ENCODE data around the gene CUL5. TPM values are rescaled to one million over a fixed set of nuclear protein-coding genes. Genes with fewer than 3 reads are reported as not detected.

Gene CUL5
- polyA plus RNA-seq, 1 of the 3 experiments (the other 2 are of a cell fraction), result 8.0 TPM

DNA sequence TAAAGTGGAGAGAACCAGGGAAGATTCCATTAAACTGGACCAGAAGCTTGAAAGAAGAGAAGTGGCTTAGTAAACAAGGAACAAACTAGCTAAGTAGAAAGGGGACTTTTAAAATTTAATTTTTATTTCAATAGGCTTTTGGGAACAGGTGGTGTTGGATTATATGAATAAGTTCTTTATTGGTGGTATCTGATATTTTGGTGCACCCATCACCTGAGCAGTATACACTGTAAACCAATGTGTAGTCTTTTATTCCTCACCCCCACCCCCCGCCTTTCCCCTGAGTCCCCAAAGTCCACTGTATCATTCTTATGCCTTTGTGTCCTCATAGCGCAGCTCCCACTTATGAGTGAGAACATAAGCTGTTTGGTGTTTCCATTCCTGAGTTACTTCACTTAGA is 120.1 kb downstream of the CUL5 start:
- ChIA-PET CTCF (interaction anchor here (1.4 kb wide), 1 partner anchor 11 kb away, joined by 9 read pairs; no protein-coding TSS in a partner anchor), POLR2A (no interaction called here)
- no peak overlapping the region for H3K9ac ChIP-seq
- H3K9me3 ChIP-seq, result no peaks in the 10 kb centered on the region
- no peaks in the 10 kb centered on the region for H3K9me2 ChIP-seq
- no peaks in the 10 kb centered on the region for H3K27me3 ChIP-seq (ENCODE audit: insufficient read depth)
- WGBS (ENCODE audit: low lambda C conversion rate), result 96% methylated on average over 2 of the region's 2 CpGs
- H3K4me1 ChIP-seq (ENCODE audit: control insufficient read depth in 1 of 2, insufficient read depth in 2 of 2, low read depth in 1 of 2, low read length in 1 of 2), result peaks cover 0 to 15% of the 10 kb centered on the region in 2 experiments; a peak in 3 of 4 replicates
- H3K79me2 ChIP-seq (ENCODE audit: insufficient read depth), result peaks cover 59% of the 10 kb centered on the region
- no peak overlapping the region for H3K4me2 ChIP-seq
- no peak overlapping the region for H2AFZ ChIP-seq (ENCODE audit: low read depth)
- TF ChIP-seq MXI1 (IDR thresholded peaks at IDR 0.05; ENCODE audit: low read depth, low read length) (no peak), ELF1 (IDR thresholded peaks at IDR 0.05) (no peak), RFX5 (IDR thresholded peaks at IDR 0.05; ENCODE audit: low read length) (no peak), NFIC (IDR thresholded peaks at IDR 0.05; ENCODE audit: borderline replicate concordance) (no peak), FOXJ3 (CRISPR knock-in tag; IDR thresholded peaks at IDR 0.05) (no peak), EZH2phosphoT487 (IDR thresholded peaks at IDR 0.05; ENCODE audit: borderline replicate concordance, low read depth) (no peak), RCOR1 (IDR thresholded peaks at IDR 0.05; ENCODE audit: low read length) (no peak), YY1 (IDR thresholded peaks at IDR 0.05; ENCODE audit: low read depth) (no peak), JUND (IDR thresholded peaks at IDR 0.05) (no peak), RAD21 (IDR thresholded peaks at IDR 0.05; ENCODE audit: low read length) (no peak), GABPA (IDR thresholded peaks at IDR 0.05; ENCODE audit: low read depth) (no peak), POLR2AphosphoS5 (IDR thresholded peaks at IDR 0.05; ENCODE audit: low read depth, low read length) (no peak)
- TF ChIP-seq, protein P1, sequence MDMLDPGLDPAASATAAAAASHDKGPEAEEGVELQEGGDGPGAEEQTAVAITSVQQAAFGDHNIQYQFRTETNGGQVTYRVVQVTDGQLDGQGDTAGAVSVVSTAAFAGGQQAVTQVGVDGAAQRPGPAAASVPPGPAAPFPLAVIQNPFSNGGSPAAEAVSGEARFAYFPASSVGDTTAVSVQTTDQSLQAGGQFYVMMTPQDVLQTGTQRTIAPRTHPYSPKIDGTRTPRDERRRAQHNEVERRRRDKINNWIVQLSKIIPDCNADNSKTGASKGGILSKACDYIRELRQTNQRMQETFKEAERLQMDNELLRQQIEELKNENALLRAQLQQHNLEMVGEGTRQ (IDR thresholded peaks at IDR 0.05; ENCODE audit: borderline replicate concordance, low read depth, low read length), result no peak
- TF ChIP-seq, protein P2, sequence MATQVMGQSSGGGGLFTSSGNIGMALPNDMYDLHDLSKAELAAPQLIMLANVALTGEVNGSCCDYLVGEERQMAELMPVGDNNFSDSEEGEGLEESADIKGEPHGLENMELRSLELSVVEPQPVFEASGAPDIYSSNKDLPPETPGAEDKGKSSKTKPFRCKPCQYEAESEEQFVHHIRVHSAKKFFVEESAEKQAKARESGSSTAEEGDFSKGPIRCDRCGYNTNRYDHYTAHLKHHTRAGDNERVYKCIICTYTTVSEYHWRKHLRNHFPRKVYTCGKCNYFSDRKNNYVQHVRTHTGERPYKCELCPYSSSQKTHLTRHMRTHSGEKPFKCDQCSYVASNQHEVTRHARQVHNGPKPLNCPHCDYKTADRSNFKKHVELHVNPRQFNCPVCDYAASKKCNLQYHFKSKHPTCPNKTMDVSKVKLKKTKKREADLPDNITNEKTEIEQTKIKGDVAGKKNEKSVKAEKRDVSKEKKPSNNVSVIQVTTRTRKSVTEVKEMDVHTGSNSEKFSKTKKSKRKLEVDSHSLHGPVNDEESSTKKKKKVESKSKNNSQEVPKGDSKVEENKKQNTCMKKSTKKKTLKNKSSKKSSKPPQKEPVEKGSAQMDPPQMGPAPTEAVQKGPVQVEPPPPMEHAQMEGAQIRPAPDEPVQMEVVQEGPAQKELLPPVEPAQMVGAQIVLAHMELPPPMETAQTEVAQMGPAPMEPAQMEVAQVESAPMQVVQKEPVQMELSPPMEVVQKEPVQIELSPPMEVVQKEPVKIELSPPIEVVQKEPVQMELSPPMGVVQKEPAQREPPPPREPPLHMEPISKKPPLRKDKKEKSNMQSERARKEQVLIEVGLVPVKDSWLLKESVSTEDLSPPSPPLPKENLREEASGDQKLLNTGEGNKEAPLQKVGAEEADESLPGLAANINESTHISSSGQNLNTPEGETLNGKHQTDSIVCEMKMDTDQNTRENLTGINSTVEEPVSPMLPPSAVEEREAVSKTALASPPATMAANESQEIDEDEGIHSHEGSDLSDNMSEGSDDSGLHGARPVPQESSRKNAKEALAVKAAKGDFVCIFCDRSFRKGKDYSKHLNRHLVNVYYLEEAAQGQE (IDR thresholded peaks at IDR 0.05; ENCODE audit: low read depth, low read length), result no peak
- TF ChIP-seq, protein P3, sequence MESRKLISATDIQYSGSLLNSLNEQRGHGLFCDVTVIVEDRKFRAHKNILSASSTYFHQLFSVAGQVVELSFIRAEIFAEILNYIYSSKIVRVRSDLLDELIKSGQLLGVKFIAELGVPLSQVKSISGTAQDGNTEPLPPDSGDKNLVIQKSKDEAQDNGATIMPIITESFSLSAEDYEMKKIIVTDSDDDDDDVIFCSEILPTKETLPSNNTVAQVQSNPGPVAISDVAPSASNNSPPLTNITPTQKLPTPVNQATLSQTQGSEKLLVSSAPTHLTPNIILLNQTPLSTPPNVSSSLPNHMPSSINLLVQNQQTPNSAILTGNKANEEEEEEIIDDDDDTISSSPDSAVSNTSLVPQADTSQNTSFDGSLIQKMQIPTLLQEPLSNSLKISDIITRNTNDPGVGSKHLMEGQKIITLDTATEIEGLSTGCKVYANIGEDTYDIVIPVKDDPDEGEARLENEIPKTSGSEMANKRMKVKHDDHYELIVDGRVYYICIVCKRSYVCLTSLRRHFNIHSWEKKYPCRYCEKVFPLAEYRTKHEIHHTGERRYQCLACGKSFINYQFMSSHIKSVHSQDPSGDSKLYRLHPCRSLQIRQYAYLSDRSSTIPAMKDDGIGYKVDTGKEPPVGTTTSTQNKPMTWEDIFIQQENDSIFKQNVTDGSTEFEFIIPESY (IDR thresholded peaks at IDR 0.05; ENCODE audit: borderline replicate concordance, low read depth), result no peak
- TF ChIP-seq, protein P4, sequence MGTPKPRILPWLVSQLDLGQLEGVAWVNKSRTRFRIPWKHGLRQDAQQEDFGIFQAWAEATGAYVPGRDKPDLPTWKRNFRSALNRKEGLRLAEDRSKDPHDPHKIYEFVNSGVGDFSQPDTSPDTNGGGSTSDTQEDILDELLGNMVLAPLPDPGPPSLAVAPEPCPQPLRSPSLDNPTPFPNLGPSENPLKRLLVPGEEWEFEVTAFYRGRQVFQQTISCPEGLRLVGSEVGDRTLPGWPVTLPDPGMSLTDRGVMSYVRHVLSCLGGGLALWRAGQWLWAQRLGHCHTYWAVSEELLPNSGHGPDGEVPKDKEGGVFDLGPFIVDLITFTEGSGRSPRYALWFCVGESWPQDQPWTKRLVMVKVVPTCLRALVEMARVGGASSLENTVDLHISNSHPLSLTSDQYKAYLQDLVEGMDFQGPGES (IDR thresholded peaks at IDR 0.05; ENCODE audit: low read depth, low read length), result no peak
- peaks cover 3 to 10% of the 10 kb centered on the region in 2 experiments for H3K36me3 ChIP-seq (replicated peaks in 1 of 2; ENCODE audit: control insufficient read depth in 1 of 2, insufficient read depth in 2 of 2, low read length in 1 of 2)
- H3F3A ChIP-seq (replicated peaks; ENCODE audit: insufficient read depth), result no peaks in the 10 kb centered on the region
- no peak overlapping the region for H3K4me3 ChIP-seq (ENCODE audit: low read depth in 2 of 2, low read length in 1 of 2)
- no peak overlapping the region for H3K27ac ChIP-seq (ENCODE audit: low read depth in 2 of 2, low read length in 1 of 2)
- DNase-seq, result no peak
- H4K20me1 ChIP-seq (ENCODE audit: insufficient read depth), result no peaks in the 10 kb centered on the region
